Neuronal stem cell (in vitro differentiated cells): ENCODE data around the gene RPGRIP1L.

ENCODE experiments used
- DNase-seq: peaks from one replicate; pipeline ENCODE4 v3.0.0-alpha.2; 2013; ENCODE audit warnings: low spot score
- H2AFZ ChIP-seq: one replicate; pipeline ENCODE4 v1.6.1; 2013; ENCODE audit warnings: mild to moderate bottlenecking, low read length, inconsistent platforms
- H2AK5ac ChIP-seq: 2 replicates; pipeline ENCODE4 v1.6.1; 2013; ENCODE audit warnings: low read depth, mild to moderate bottlenecking, inconsistent platforms, low read length, moderate library complexity, mixed read lengths
- H2BK120ac ChIP-seq: 2 replicates; pipeline ENCODE4 v1.6.1; 2013; ENCODE audit warnings: low read depth, mild to moderate bottlenecking, inconsistent platforms, low read length, moderate library complexity, mixed read lengths
- H2BK12ac ChIP-seq: one replicate; pipeline ENCODE4 v1.6.1; 2013; ENCODE audit warnings: low read length, inconsistent platforms
- H2BK15ac ChIP-seq: 2 replicates; pipeline ENCODE4 v1.6.1; 2013; ENCODE audit warnings: mild to moderate bottlenecking, low read length, inconsistent platforms, mixed read lengths
- H2BK5ac ChIP-seq: one replicate; pipeline ENCODE4 v1.6.1; 2013; ENCODE audit warnings: inconsistent platforms, mild to moderate bottlenecking, low read length, moderate library complexity
- H3K14ac ChIP-seq: one replicate; pipeline ENCODE4 v1.6.1; 2013; ENCODE audit warnings: low read length, inconsistent platforms
- H3K18ac ChIP-seq: 2 replicates; pipeline ENCODE4 v1.6.1; 2013; ENCODE audit warnings: low read length, inconsistent platforms
- H3K23ac ChIP-seq: 2 replicates; pipeline ENCODE4 v1.6.1; 2013; ENCODE audit warnings: low read depth, mild to moderate bottlenecking, mixed read lengths, low read length, inconsistent platforms; ENCODE audit not compliant: poor library complexity
- H3K27ac ChIP-seq: replicated peaks from 3 replicates; pipeline ENCODE4 v1.5.1; 2013; ENCODE audit warnings: low read length, inconsistent platforms
- H3K27me3 ChIP-seq, 3 experiments: 2 replicates each; pipeline ENCODE4 v1.6.1; 2013; ENCODE audit warnings: low read length in 3 of 3, mild to moderate bottlenecking in 2 of 3, inconsistent platforms in 1 of 3, low read depth in 1 of 3, mixed read lengths in 1 of 3, moderate library complexity in 1 of 3; ENCODE audit not compliant: control insufficient read depth in 3 of 3, insufficient read depth in 3 of 3
- H3K36me3 ChIP-seq, 2 donors: replicated peaks in 1 of 2; 2 replicates each; pipeline ENCODE4 v1.6.1; 2013; ENCODE audit warnings: low read length in 2 of 2; ENCODE audit not compliant: control insufficient read depth in 2 of 2, insufficient read depth in 2 of 2
- H3K4ac ChIP-seq: 2 replicates; pipeline ENCODE4 v1.6.1; 2013; ENCODE audit warnings: inconsistent platforms, mild to moderate bottlenecking, low read length, moderate library complexity
- H3K4me1 ChIP-seq, 2 donors: 1 replicate in 1 of 2; 2 replicates in 1 of 2; pipeline ENCODE4 v1.6.1; 2013; ENCODE audit warnings: low read length in 2 of 2, low read depth in 1 of 2; ENCODE audit not compliant: control insufficient read depth in 2 of 2, insufficient read depth in 1 of 2
- H3K4me2 ChIP-seq: one replicate; pipeline ENCODE4 v1.6.1; 2013; ENCODE audit warnings: mild to moderate bottlenecking, low read length, inconsistent platforms; ENCODE audit not compliant: insufficient read depth, poor library complexity, severe bottlenecking
- H3K4me3 ChIP-seq, 2 donors: 2 replicates each; pipeline ENCODE4 v1.5.1; 2013; ENCODE audit warnings: low read length in 2 of 2, mild to moderate bottlenecking in 2 of 2, inconsistent platforms in 1 of 2, moderate library complexity in 1 of 2
- H3K79me1 ChIP-seq: one replicate; pipeline ENCODE4 v1.6.1; 2013; ENCODE audit warnings: low read depth, mild to moderate bottlenecking, inconsistent platforms, low read length, moderate library complexity
- H3K9ac ChIP-seq: one replicate; pipeline ENCODE4 v1.6.1; 2013; ENCODE audit warnings: mild to moderate bottlenecking, low read depth, low read length, inconsistent platforms; ENCODE audit not compliant: poor library complexity
- H3K9me3 ChIP-seq, 2 donors: replicated peaks in 1 of 2; 2 replicates each; pipeline versions ENCODE3 to v1.6.1; 2013; ENCODE audit warnings: low read length in 2 of 2, mild to moderate bottlenecking in 2 of 2, inconsistent platforms in 1 of 2, low read depth in 1 of 2, mixed read lengths in 1 of 2, moderate library complexity in 1 of 2; ENCODE audit not compliant: control insufficient read depth in 2 of 2, insufficient read depth in 1 of 2
- H4K8ac ChIP-seq: one replicate; pipeline ENCODE4 v1.6.1; 2013; ENCODE audit warnings: low read depth, mild to moderate bottlenecking, inconsistent platforms, low read length, moderate library complexity
- H4K91ac ChIP-seq: one replicate; pipeline ENCODE4 v1.6.1; 2013; ENCODE audit warnings: low read length, low read depth, mild to moderate bottlenecking, inconsistent platforms; ENCODE audit not compliant: poor library complexity
- WGBS, 2 donors: extraction: QIAGEN DNeasy Blood & Tissue Kit; methylation state at CpG; one replicate each; pipeline ENCODE4 v1.1.7; 2013; ENCODE audit warnings: missing lambda C conversion rate in 2 of 2, mixed read lengths in 1 of 2; ENCODE audit not compliant: insufficient read length in 2 of 2, insufficient replicate concordance in 1 of 2; ENCODE audit errors: extremely low coverage in 2 of 2; 5-methylcytosine and 5-hydroxymethylcytosine counted together

RPGRIP1L gene

DNA sequence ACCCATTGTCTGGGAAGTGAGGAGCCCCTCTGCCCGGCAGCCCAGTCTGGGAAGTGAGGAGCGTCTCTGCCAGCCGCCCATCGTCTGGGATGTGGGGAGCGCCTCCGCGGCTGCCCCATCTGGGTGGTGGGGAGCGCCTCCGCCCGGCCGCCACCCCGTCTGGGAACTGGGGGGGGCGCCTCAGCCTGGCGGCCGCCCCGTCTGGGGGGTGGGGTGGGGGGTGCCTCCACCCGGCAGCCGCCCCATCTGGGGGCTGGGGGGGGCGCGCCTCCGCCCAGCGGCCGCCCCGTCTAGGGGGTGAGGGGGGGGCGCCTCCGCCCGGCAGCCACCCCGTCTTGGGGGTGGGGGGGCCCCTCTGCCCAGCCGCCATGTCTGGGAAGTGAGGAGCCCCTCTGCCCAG is 78.4 kb downstream of the RPGRIP1L start:
- no peak overlapping the region for H2BK12ac ChIP-seq
- DNase-seq, result no peak
- H3K9ac ChIP-seq, result no peak overlapping the region
- H2AFZ ChIP-seq, result no peak overlapping the region
- no peaks in the 10 kb centered on the region for H3K9me3 ChIP-seq
- H3K36me3 ChIP-seq, result peaks cover 0 to 9% of the 10 kb centered on the region in 2 donors
- no peak overlapping the region for H4K91ac ChIP-seq
- no peaks in the 10 kb centered on the region for H3K4me1 ChIP-seq
- H4K8ac ChIP-seq, result no peak overlapping the region
- no peak overlapping the region for H2BK5ac ChIP-seq
- no peak overlapping the region for H3K23ac ChIP-seq
- no peak overlapping the region for H2AK5ac ChIP-seq
- WGBS, 2 donors, result no CpG with 5 or more reads among the region's 29 CpGs
- H3K27me3 ChIP-seq, result no peaks in the 10 kb centered on the region
- no peak overlapping the region for H3K4ac ChIP-seq
- no peak overlapping the region for H3K18ac ChIP-seq
- H3K79me1 ChIP-seq, result no peaks in the 10 kb centered on the region
- no peak overlapping the region for H3K27ac ChIP-seq
- no peak overlapping the region for H2BK120ac ChIP-seq
- H3K14ac ChIP-seq, result no peak overlapping the region
- H3K4me3 ChIP-seq, result no peak overlapping the region
- no peak overlapping the region for H2BK15ac ChIP-seq
- H3K4me2 ChIP-seq, result no peak overlapping the region

DNA sequence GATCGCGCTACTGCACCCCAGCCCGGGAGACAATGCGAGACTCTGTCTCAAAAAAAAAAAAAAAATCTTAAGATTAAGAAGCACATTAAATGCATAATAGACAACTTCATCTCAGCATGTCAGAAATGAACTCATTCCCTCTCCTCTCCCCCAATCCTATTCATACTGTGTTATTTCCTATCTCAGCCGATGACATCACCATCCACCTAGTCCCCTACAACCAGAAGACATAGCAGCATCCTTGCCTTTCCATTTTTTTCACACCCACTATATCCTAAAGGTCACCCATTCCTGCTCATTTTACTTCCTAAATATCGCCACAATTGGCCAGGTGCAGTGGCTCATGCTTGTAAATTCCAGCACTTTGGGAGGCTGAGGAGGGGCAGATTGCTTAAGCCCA is 81.3 kb downstream of the RPGRIP1L start:
- Histone ChIP-seq H3K4me1 (no peaks in the 10 kb centered on the region), H3K18ac (no peak overlapping the region), H4K91ac (no peak overlapping the region), H3K23ac (no peak overlapping the region), H3K9ac (no peak overlapping the region), H2BK5ac (no peak overlapping the region), H3K27me3 (no peaks in the 10 kb centered on the region), H3K27ac (no peak overlapping the region), H4K8ac (no peak overlapping the region), H3K9me3 (no peaks in the 10 kb centered on the region), H2BK120ac (no peak overlapping the region), H3K4me3 (no peak overlapping the region), H3K4ac (no peak overlapping the region), H3K36me3 (peaks cover 0 to 13% of the 10 kb centered on the region in 2 donors), H3K14ac (no peak overlapping the region), H3K79me1 (no peaks in the 10 kb centered on the region), H2AFZ (no peak overlapping the region), H3K4me2 (no peak overlapping the region), H2BK12ac (no peak overlapping the region), H2AK5ac (no peak overlapping the region), H2BK15ac (no peak overlapping the region)
- DNase-seq, result no peak
- WGBS, 2 donors, result no CpG with 5 or more reads among the region's 6 CpGs

- H3K14ac ChIP-seq, result no peak overlapping the region
- H2BK12ac ChIP-seq, result no peak overlapping the region
- H4K91ac ChIP-seq, result no peak overlapping the region
- H2BK15ac ChIP-seq, result no peak overlapping the region
- no peak overlapping the region for H2BK5ac ChIP-seq
- no peak overlapping the region for H2AK5ac ChIP-seq
- H4K8ac ChIP-seq, result no peak overlapping the region
- peaks cover 0 to 13% of the 10 kb centered on the region in 2 donors for H3K36me3 ChIP-seq
- no peak overlapping the region for H3K4me3 ChIP-seq
- no peaks in the 10 kb centered on the region for H3K9me3 ChIP-seq
- no peak overlapping the region for H3K18ac ChIP-seq
- no peak overlapping the region for H3K27ac ChIP-seq
- no peak overlapping the region for H2BK120ac ChIP-seq
- H3K79me1 ChIP-seq, result no peaks in the 10 kb centered on the region
- H2AFZ ChIP-seq, result no peak overlapping the region
- H3K27me3 ChIP-seq, result no peaks in the 10 kb centered on the region
- H3K9ac ChIP-seq, result no peak overlapping the region
- no CpG with 5 or more reads among the region's 5 CpGs for WGBS, 2 donors
- H3K4me1 ChIP-seq, result no peaks in the 10 kb centered on the region
- H3K4me2 ChIP-seq, result no peak overlapping the region
- H3K23ac ChIP-seq, result no peak overlapping the region
- H3K4ac ChIP-seq, result no peak overlapping the region
- no peak for DNase-seq
These were observed 83.2 kb downstream of the RPGRIP1L start for GRCh38 chr16:53620476-53620875.

DNA sequence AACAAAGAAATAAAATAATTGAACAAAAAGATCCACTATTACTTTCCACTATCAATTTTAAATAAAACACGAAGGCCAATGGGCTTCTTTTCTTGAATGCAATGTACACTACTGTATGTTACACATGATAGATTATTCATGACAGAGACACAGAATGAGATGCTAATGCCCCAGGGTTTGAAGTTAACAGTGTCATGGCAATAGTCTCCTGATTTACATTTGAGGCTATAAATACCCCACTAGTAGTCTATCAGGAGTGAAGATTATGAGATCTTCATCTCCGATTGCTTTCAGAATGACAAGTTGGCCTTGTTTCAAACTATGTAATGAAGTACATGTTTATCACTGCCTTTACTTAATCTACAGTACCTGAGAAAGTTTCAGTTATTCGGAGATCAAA is 84.4 kb downstream of the RPGRIP1L start:
- WGBS, 2 donors, result 100% methylated on average over 1 of the region's 3 CpGs; no CpG with 5 or more reads in 1 of the 2 donors
- Histone ChIP-seq H3K27me3 (no peaks in the 10 kb centered on the region), H4K8ac (no peak overlapping the region), H4K91ac (no peak overlapping the region), H2AK5ac (no peak overlapping the region), H3K79me1 (no peaks in the 10 kb centered on the region), H3K23ac (no peak overlapping the region), H3K18ac (no peak overlapping the region), H3K4me2 (no peak overlapping the region), H3K4me3 (no peak overlapping the region), H3K36me3 (peaks cover 0 to 13% of the 10 kb centered on the region in 2 donors), H2AFZ (no peak overlapping the region), H2BK12ac (no peak overlapping the region), H2BK5ac (no peak overlapping the region), H2BK15ac (no peak overlapping the region), H3K9ac (no peak overlapping the region), H2BK120ac (no peak overlapping the region), H3K27ac (no peak overlapping the region), H3K4me1 (no peaks in the 10 kb centered on the region), H3K9me3 (no peaks in the 10 kb centered on the region), H3K14ac (no peak overlapping the region), H3K4ac (no peak overlapping the region)
- no peak for DNase-seq
